HepG2 (cell line): Measurements from ENCODE around the gene C14orf119. TPM values are rescaled to one million over a fixed set of nuclear protein-coding genes. Genes with fewer than 3 reads are reported as not detected.

ENCODE experiments used
- CHCHD3 ChIP-seq: sonication (generic); formaldehyde crosslinking; IDR thresholded peaks from 2 replicates; pipeline ENCODE4 v1.8.0; 2022; ENCODE audit warnings: mild to moderate bottlenecking, missing genetic modification reagents, moderate library complexity
- ELK4 ChIP-seq: sonication (generic); formaldehyde crosslinking; IDR thresholded peaks from 2 replicates; pipeline ENCODE4 v1.9.0; 2021; ENCODE audit warnings: missing genetic modification reagents, borderline replicate concordance
- GATAD1 ChIP-seq: IDR thresholded peaks from 2 replicates; pipeline ENCODE4 v1.6.1; 2016; ENCODE audit warnings: missing genetic modification reagents, missing compliant biosample characterization
- HMGXB4 ChIP-seq, 2 experiments: sonication (generic) in 1 of 2; formaldehyde crosslinking in 1 of 2; IDR thresholded peaks; 2 replicates each; pipeline versions ENCODE4 v1.4.0 to v1.6.1; 2018 to 2020; ENCODE audit warnings: missing genetic modification reagents in 2 of 2, borderline replicate concordance in 1 of 2, low read depth in 1 of 2, mild to moderate bottlenecking in 1 of 2, missing biosample characterization in 1 of 2
- HOXA3 ChIP-seq: sonication (generic); formaldehyde crosslinking; IDR thresholded peaks from 2 replicates; pipeline ENCODE4 v1.5.0; 2020; ENCODE audit warnings: missing genetic modification reagents
- HOXA5 ChIP-seq: sonication (generic); formaldehyde crosslinking; IDR thresholded peaks from 2 replicates; pipeline ENCODE4 v1.4.0; 2020; ENCODE audit warnings: missing genetic modification reagents
- MAF1 ChIP-seq: sonication (generic); formaldehyde crosslinking; IDR thresholded peaks from 2 replicates; pipeline ENCODE4 v1.5.0; 2020; ENCODE audit warnings: missing genetic modification reagents, borderline replicate concordance
- NFAT5 ChIP-seq: sonication (generic); formaldehyde crosslinking; IDR thresholded peaks from 2 replicates; pipeline ENCODE4 v1.4.0; 2020; ENCODE audit warnings: missing genetic modification reagents
- NFIB ChIP-seq: sonication (generic); formaldehyde crosslinking; IDR thresholded peaks from 2 replicates; pipeline ENCODE4 v1.9.0; 2021; ENCODE audit warnings: missing genetic modification reagents, mild to moderate bottlenecking, borderline replicate concordance
- RNF2 ChIP-seq: fragments of 450-650 bp; conservative IDR thresholded peaks from 2 replicates; pipeline ENCODE4 v1.6.1; 2016; ENCODE audit warnings: low read depth
- SMAD3 ChIP-seq: sonication (generic); formaldehyde crosslinking; IDR thresholded peaks from 2 replicates; pipeline ENCODE4 v1.4.0; 2020; ENCODE audit warnings: missing genetic modification reagents
- TOE1 ChIP-seq: sonication (generic); formaldehyde crosslinking; IDR thresholded peaks from 2 replicates; pipeline ENCODE4 v1.4.0; 2020; ENCODE audit warnings: mild to moderate bottlenecking, missing genetic modification reagents
- ZFY ChIP-seq: sonication (generic); formaldehyde crosslinking; IDR thresholded peaks from 2 replicates; pipeline ENCODE4 v1.4.0; 2020; ENCODE audit warnings: missing genetic modification reagents
- ZNF143 ChIP-seq: sonication (generic); formaldehyde crosslinking; IDR thresholded peaks from 2 replicates; pipeline ENCODE4 v1.4.0; 2020; ENCODE audit warnings: missing genetic modification reagents
- ZNF552 ChIP-seq: sonication (generic); formaldehyde crosslinking; IDR thresholded peaks from 2 replicates; pipeline ENCODE4 v1.9.0; 2022; ENCODE audit warnings: missing genetic modification reagents, mild to moderate bottlenecking, borderline replicate concordance
- ZNF598 ChIP-seq: sonication (generic); formaldehyde crosslinking; IDR thresholded peaks from 2 replicates; pipeline ENCODE4 v1.5.1; 2020; ENCODE audit warnings: mild to moderate bottlenecking, missing genetic modification reagents, borderline replicate concordance
- ZNF775 ChIP-seq: sonication (generic); formaldehyde crosslinking; IDR thresholded peaks from 2 replicates; pipeline ENCODE4 v1.4.0; 2020; ENCODE audit warnings: missing genetic modification reagents, mild to moderate bottlenecking, moderate library complexity, borderline replicate concordance
- ZNF83 ChIP-seq: sonication (generic); formaldehyde crosslinking; IDR thresholded peaks from 2 replicates; pipeline ENCODE4 v1.4.0; 2020; ENCODE audit warnings: missing genetic modification reagents, mild to moderate bottlenecking, borderline replicate concordance
- polyA plus RNA-seq, 8 experiments: library from polyadenylated mRNA; depleted of rRNA in 3 of 8; stranded (reverse) in 7 of 8; unstranded in 1 of 8; fragments of >200 nt; fragmentation: Illumina TruSeq in 4 of 8; extraction: Trizol in 4 of 8; gene quantifications; 2 replicates each; pipeline versions ENCODE4 v1.2.1 to v1.2.3, GENCODE V29; 2011 to 2016; ENCODE audit warnings: low read depth in 4 of 8, missing spikeins in 1 of 8, mixed read lengths in 1 of 8; ENCODE audit not compliant: insufficient read depth in 1 of 8
- total RNA-seq, 5 experiments: library from RNA; depleted of rRNA; stranded (reverse); fragments of >200 nt; fragmentation: Illumina TruSeq; extraction: Trizol; gene quantifications; 2 replicates each; pipeline ENCODE4 v1.2.3, GENCODE V29; 2016; ENCODE audit warnings: low read depth in 1 of 5

Gene C14orf119
- total and polyA plus RNA-seq, 2 of the 13 experiments (the other 11 are each of a cell fraction or from before 2014, with no cell fraction given), result 117 to 206 TPM

- TF ChIP-seq ZNF775 (CRISPR knock-in tag) (no peak), ZNF143 (CRISPR knock-in tag) (no peak), ZFY (CRISPR knock-in tag) (peak; percentile 27; the same call in 1 of the 2 replicates), RNF2 (peak; percentile 78), NFAT5 (CRISPR knock-in tag) (peak; percentile 66; the same call in 1 of the 2 replicates), HOXA3 (CRISPR knock-in tag) (peak; percentile 78; the same call in 1 of the 2 replicates), HOXA5 (peak; percentile 87; the same call in 1 of the 2 replicates), ZNF552 (CRISPR knock-in tag) (no peak), ELK4 (CRISPR knock-in tag) (no peak), TOE1 (CRISPR knock-in tag) (no peak), ZNF83 (CRISPR knock-in tag) (peak; percentile 43; the same call in 1 of the 2 replicates), HMGXB4 (CRISPR knock-in tag; IDR thresholded peaks at IDR 0.05; ENCODE audit: borderline replicate concordance in 1 of 2, low read depth in 1 of 2) (peak; percentile 98 to 99), SMAD3 (CRISPR knock-in tag) (peak; percentile 97), GATAD1 (CRISPR knock-in tag) (peak; percentile 68; the same call in 1 of the 2 replicates), CHCHD3 (CRISPR knock-in tag) (peak; percentile 33; the same call in 1 of the 2 replicates), MAF1 (0 out of 2 replicates have a peak, but pooled peaks have one; percentile 59), ZNF598 (CRISPR knock-in tag) (peak; percentile 98), NFIB (no peak)
Observed at GRCh38 chr14:23120541-23121251, 25.4 kb downstream of the C14orf119 start (continued).
